HS-27A (cell line): ENCODE results near the gene ACOX2.

Source experiments
- DNase-seq: peaks from one replicate; pipeline ENCODE4 v3.0.0-alpha.2; 2012; ENCODE audit warnings: low read depth, missing footprints

ACOX2 gene

DNA sequence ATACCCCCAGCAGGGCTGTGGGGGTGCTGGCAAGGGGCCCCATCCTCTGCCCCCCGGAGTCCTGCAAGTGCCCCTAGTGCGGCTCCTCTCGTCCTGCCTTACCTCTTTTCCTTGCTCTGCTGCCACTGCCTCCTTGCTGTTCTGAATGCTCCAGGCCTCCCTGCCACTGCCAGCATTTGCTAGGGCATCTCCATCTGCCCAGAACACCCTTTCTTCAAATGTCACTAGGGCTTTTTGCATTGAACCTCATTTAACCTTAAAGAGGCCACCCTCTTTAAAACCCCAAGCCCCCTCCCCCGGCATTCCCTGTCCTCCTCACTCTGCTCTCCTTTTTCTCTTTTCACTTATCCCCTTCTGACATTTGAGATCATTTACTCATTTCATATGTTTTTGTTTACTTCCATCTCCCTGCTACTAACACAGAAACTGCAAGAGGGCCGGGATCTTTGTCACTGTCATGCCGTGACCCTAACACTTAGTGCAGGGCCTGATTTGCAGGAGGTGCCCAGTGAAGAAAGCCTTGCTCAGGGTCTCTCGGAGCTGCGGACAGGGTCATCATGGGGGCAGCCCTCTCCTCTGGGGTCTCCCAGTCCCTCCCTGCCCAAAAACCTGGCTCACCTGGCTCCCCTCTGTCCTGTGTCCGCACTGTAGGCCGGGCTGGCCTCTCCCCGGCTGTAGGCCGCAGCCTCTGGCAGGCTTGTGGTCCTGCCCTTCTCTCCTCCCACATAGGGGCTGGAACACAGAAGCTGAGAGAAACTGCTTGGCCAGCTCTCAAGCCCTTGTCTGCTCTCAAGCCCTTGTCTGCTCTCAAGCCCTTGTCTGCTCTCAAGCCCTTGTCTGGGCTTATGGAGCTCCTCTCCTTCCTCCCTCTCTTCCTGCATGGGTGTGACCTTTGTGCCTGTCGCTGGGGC is at the start of gene ACOX2:
TSS of gene ACOX2 (minus strand) at position 690 of the 911 bp plus-strand sequence. CDS start 2,084 bp downstream, outside the sequence.
- DNase-seq = no peak

DNA sequence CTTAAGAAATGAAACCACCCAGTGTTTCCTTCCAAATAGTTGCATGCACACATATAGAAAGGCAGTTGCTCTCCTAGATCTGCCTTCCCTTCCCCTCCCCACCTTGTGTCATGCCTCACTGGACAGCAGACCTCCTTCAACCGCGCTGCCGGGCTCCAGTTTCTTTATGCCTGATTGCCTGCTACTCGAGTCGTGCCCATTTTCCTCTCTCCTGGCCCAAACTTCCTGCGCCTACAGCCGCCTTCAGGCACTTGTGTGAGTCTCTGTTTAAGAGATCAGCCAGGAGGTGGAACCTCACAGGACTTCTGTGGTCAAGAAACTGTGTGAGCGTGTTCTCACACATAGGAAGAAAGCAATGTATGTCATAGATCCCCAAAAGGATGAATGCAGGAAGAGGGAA is 49.0 kb upstream of the ACOX2 start:
- DNase-seq = no peak

DNA sequence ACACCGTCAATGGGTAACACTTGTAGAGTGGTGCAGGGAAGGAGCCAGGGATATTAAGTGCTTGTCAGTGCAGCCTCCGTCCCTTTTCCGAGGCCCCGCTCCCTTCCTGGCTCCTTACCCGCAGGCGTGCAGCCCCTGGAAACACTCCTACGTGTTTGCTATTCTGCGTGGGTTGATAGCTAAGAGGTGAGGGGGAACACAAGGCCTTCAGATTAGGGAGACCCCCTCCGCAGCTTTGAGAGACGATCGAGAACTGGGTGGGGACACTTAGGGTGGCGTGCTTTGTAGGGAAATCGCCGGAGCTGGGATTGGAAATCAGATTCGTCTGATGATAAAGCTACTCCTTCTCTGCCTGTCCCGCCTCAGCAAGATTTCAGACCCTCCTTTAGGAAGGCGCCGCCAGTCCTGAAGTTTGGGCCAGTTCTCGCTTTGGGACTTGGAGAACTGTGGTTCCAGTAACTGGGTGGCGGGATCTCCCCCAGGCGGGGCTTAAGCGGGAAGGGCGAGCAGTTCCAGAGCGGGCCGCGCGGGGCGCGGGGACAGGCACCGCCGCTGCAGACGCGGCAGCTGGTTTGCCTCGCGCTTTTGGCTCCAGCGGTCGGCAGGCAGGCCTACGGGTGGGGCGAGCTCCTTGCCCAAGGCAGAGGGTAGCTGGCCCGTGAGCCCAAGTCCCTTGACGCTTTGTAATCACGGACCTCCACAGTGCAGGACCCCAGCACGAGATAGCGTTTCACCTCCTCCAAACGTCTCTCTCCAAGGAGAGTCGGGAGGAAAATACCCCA is 48.2 kb upstream of the ACOX2 start:
- peak; percentile 42 for DNase-seq

DNA sequence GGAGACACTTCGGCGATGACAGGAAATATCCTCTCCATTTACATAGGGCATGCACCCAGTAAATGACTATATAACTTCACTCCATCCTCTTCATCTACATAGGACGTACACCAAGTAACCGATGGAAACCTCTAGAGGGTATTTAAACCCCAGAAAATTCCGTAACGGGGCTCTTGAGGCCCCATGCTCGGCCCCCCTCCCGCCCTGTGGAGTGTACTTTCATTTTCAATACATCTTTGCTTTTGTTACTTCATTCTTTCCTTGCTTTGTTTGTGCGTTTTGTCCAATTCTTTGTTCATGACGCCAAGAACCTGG is 47.7 kb upstream of the ACOX2 start:
- no peak for DNase-seq

- DNase-seq = no peak
Measured at GRCh38 chr3:58581328-58582091, 44.5 kb upstream of the ACOX2 start.

- DNase-seq = no peak
Measured at GRCh38 chr3:58580826-58581327, 43.9 kb upstream of the ACOX2 start.

DNA sequence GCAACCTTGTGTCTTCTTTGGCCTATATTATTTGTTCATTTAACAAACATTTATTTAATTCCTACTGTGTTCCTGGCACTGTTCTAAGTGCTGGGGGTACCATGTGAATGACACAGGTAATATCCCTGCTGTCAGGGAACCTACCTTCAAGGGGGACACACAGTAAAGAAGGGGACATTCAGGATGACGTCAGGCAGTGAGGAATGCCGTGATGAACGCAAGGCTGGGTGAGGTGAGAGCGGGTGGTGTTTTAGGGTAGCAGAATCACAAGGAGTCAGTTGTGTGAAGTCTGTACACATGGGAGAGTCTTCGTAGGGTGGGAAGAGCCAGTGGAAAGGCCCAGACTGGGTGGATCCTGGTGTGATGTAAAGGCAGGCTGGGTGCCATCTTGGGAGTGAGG is 41.9 kb upstream of the ACOX2 start:
- DNase-seq = no peak

DNA sequence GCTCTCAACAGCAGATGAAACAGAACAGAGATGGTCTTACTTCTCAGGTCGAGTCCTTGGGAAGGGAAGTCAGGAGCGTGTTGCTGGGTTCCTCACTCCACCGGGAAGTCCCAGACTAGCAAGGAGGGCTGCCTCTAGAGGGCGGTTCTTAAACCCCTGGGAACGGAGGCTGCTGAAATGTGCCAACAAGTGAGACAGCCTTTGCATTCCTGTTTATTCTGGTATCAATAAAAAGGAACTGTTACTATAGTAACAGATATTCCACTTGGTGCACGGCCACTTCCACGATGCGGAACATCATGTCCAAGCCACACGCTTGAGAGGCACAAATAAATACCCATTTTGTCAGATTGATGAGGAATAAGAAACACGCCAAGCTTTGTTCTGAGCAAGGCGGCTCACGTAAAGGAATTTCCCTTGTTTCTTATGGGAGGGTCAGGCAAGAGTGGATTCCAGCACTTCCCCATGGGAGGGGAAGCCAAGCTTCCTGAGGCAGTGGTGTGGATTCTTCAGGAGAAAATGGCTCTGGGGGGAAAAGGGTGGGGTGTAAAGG is 40.4 kb upstream of the ACOX2 start, which contains the start of gene FAM107A:
TSS of gene FAM107A (minus strand) at position 123 of the 553 bp plus-strand sequence. CDS start 7,531 bp downstream, outside the sequence.
- DNase-seq = no peak

DNA sequence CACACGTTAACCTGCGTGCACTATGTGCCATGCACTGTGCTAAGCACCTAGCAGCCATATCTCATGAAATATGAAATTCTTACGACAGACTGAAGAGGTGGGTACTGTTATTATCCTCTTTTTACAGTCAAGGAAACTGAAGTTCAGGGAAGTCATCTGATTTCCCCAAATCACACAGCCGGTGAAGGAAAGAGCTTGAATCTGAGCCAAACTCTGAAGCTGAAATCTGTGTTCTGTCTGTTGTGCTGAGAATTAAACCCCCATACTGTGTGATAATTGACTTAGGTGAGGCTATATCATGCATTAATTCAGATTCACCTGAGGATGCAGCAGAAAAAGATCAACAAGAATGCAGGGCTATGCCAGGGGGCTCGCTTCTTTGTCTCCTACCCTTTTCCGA is 39.7 kb upstream of the ACOX2 start:
- DNase-seq = no peak

GRCh38 chr3:58575971-58576652 is 39.1 kb upstream of the ACOX2 start:
- no peak for DNase-seq

DNA sequence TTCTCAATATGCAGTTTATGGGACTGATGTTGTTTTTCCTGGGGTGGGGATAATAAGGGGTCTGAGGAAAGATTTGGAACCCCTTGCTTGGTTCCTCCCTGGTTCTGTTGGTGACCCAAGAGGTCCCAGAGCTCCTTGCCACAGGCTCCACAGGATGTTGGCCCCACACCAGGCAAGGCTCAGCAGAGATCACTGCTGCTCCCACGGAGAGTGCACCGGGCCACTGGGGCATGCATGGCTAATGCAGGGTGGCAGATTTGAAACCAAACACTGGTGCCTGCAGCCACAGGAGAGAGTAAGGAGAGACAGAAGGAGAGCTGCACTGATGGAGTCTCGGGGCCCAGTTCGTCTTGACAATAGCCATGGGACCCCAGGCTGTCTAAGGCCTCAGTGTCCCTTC is 37.7 kb upstream of the ACOX2 start:
- no peak for DNase-seq

GRCh38 chr3:58574106-58574505 is 37.1 kb upstream of the ACOX2 start:
- no peak for DNase-seq

DNA sequence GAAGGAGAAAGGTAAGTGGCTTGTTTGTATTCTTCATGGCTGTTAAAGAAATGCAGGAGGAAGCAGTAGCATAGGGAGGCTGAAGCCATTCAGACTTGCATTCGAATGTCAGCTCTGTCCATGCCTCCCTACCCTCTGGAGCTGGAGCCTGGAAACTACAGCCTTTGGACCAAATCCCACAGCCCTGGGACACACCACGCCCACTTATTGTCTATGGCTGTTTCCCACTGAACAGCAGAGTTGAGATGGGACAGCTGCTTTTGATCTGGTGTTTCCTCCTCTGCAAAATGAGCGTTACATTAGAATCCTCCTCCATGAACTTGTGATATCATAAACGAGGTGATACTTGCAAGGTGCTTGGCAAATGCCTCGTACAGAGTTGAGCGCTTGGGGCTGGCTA is 36.6 kb upstream of the ACOX2 start:
- no peak for DNase-seq

DNA sequence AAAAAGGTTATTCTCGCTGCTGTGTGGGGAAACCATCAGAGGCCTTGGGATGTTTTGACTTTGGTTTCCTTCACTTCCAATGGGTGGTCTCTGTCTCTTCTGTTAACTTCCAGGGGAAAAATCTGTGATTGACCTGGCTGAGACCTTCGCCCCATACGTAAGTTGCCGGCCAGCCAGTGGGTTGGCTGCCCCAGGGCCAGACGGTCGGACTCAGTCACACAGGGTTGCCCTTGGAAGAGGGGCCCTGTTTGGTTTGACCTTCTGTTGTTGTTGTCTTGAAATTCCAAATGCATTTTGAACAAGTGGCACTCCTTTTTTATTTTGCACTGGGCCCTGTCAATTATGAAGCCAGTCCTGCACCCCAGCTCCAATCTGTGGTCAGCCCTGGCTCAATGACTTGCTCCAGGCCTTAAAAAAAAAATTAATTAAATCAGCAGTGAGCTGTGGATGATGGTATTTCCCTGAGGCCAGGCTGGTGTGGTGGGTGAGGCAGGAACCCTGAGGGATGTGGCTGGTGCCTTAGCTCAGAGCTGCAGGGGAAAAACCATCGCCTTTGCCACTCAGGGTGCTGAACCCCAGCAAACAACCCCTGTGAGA is 35.7 kb upstream of the ACOX2 start:
- no peak for DNase-seq

GRCh38 chr3:58572013-58572633 is 35.1 kb upstream of the ACOX2 start:
- no peak for DNase-seq

DNA sequence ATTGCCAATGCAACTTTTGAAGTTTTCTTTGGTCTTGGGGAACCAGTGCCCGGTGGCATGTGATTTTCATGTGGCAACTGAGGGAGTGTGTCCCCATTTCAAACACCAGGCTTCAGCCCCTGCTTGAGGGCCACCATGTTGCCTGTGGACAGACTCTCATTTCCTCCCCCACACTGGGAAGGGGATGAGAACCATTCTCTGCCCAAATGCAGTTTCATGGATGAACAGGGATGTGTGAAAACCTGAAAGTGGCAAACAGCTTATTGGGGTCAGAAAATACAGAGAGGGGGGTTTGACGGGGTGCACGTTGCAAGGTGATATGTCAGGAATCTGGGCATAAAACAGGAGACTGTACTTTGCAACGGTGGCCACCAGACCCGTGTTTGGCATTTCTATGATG is 33.9 kb upstream of the ACOX2 start:
- DNase-seq = no peak

DNA sequence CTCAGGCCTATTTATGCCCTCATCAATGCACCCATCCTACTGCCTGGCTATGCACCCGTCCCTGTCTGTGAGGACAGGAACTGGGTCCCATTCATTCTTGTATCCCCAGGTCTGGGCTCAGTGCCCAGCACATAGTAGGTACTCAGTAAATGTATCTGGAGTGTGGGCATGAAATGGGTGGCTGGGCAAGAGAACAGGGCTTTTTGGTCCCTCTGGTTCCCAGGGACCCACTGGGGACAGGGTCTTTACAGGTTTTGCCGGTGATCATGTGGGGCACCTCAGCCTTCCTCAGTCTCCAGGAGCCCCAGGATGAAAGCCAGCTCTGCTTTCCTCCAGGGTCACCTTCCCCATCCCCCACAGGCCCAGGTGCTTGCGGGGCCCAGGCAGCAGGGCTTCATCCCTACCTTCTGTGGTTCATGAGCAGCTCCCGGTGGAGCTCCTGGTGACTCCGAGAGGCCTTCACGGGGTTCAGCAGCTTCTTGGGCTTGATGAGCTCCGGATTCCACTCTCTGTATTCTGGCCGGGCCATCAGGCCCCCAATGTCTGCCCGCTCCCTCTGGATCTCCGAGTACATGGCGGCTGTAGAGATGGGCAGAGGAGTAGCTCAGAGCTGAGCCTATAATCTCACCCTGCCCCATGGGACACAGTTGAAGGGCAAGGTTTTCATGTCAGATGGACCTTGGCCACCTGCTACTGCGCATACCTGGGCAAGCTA is 32.5 kb upstream of the ACOX2 start:
- no peak for DNase-seq

- no peak for DNase-seq
Measured at GRCh38 chr3:58568572-58569286, 31.7 kb upstream of the ACOX2 start.

- no peak for DNase-seq
Measured at GRCh38 chr3:58567251-58567515, 30.2 kb upstream of the ACOX2 start.
